Fibroblast of lung (primary cell): ENCODE data around the gene XPO6. TPM values are rescaled to one million over a fixed set of nuclear protein-coding genes. Genes with fewer than 3 reads are reported as not detected.

Source experiments
- DNase-seq, 2 donors: peaks; one replicate each; pipeline versions ENCODE4 v3.0.0 to v3.0.0-alpha.2; 2010; ENCODE audit warnings: low read depth in 2 of 2
- H2AFZ ChIP-seq: 2 replicates; pipeline ENCODE4 v1.5.1; 2012; ENCODE audit warnings: low read length, control low read depth, inconsistent platforms
- H3K27ac ChIP-seq: 2 replicates; pipeline ENCODE4 v1.5.1; 2011; ENCODE audit warnings: low read length, control low read depth; ENCODE audit not compliant: insufficient read depth
- H3K27me3 ChIP-seq: 2 replicates; pipeline ENCODE4 v1.5.1; 2011; ENCODE audit warnings: mild to moderate bottlenecking, low read length; ENCODE audit not compliant: control insufficient read depth, insufficient read depth
- H3K36me3 ChIP-seq: 2 replicates; pipeline ENCODE4 v1.5.1; 2011; ENCODE audit warnings: low read length; ENCODE audit not compliant: control insufficient read depth, insufficient read depth
- H3K4me1 ChIP-seq: 2 replicates; pipeline ENCODE4 v1.5.1; 2011; ENCODE audit warnings: low read length; ENCODE audit not compliant: control insufficient read depth, insufficient read depth; ENCODE audit errors: extremely low read depth
- H3K4me2 ChIP-seq: 2 replicates; pipeline ENCODE4 v1.5.1; 2011; ENCODE audit warnings: low read length, control low read depth; ENCODE audit not compliant: insufficient read depth; ENCODE audit errors: extremely low read depth
- H3K4me3 ChIP-seq, 4 experiments: fragments of 200-600 bp in 1 of 4; sonication (generic) in 1 of 4; replicated peaks in 1 of 4; 2 replicates each; pipeline ENCODE4 v1.5.1; 2011 to 2016; ENCODE audit warnings: low read length in 4 of 4, low read depth in 3 of 4, mild to moderate bottlenecking in 3 of 4, control low read depth in 2 of 4, inconsistent platforms in 1 of 4, mixed read lengths in 1 of 4; ENCODE audit not compliant: insufficient read depth in 1 of 4; ENCODE audit errors: control extremely low read depth in 1 of 4
- H3K79me2 ChIP-seq: 2 replicates; pipeline ENCODE4 v1.5.1; 2012; ENCODE audit warnings: mild to moderate bottlenecking, low read length, inconsistent platforms; ENCODE audit not compliant: control insufficient read depth, insufficient read depth
- H3K9ac ChIP-seq: 2 replicates; pipeline ENCODE4 v1.5.1; 2011; ENCODE audit warnings: mild to moderate bottlenecking, low read length, control low read depth; ENCODE audit not compliant: insufficient read depth
- H3K9me3 ChIP-seq: 2 replicates; pipeline ENCODE4 v1.5.1; 2012; ENCODE audit warnings: low read depth, low read length; ENCODE audit not compliant: control insufficient read depth, insufficient read depth
- H4K20me1 ChIP-seq: 2 replicates; pipeline ENCODE4 v1.5.1; 2011; ENCODE audit warnings: low read length; ENCODE audit not compliant: control insufficient read depth, insufficient read depth; ENCODE audit errors: extremely low read depth
- EZH2 ChIP-seq: IDR thresholded peaks from 2 replicates; pipeline ENCODE4 v1.5.1; 2012; ENCODE audit warnings: low read length, control low read depth, mild to moderate bottlenecking; ENCODE audit errors: missing control alignments
- polyA plus RNA-seq, 2 donors: library from polyadenylated mRNA; depleted of rRNA in 1 of 2; stranded (reverse) in 1 of 2; unstranded in 1 of 2; fragments of >200 nt; gene quantifications; 2 replicates each; pipeline ENCODE4 v1.2.1, GENCODE V29; 2011 to 2012; ENCODE audit warnings: missing spikeins in 1 of 2
- total RNA-seq: library from RNA; depleted of rRNA; stranded (reverse); fragments of >200 nt; gene quantifications from 2 replicates; pipeline ENCODE4 v1.2.1, GENCODE V29; 2014
- TF ChIP-seq, protein P1 (sequence below), 2 donors: IDR thresholded peaks in 1 of 2; conservative IDR thresholded peaks in 1 of 2; 1 replicate in 1 of 2; 2 replicates in 1 of 2; pipeline ENCODE4 v1.5.1; 2011 to 2012; ENCODE audit warnings: low read length in 2 of 2, control low read depth in 1 of 2, inconsistent platforms in 1 of 2, low read depth in 1 of 2, mild to moderate bottlenecking in 1 of 2

XPO6 gene
- total and polyA plus RNA-seq, 2 donors (not counting 1 experiment from before 2014, with no cell fraction given), result 134 to 185 TPM

- H3K4me3 ChIP-seq, result no peak overlapping the region
- no peak for DNase-seq
- H4K20me1 ChIP-seq, result no peaks in the 10 kb centered on the region
- no peaks in the 10 kb centered on the region for H3K4me1 ChIP-seq
- H3K4me2 ChIP-seq, result no peak overlapping the region
- H3K9me3 ChIP-seq, result no peaks in the 10 kb centered on the region
- no peak for TF ChIP-seq EZH2
- TF ChIP-seq, protein P1, sequence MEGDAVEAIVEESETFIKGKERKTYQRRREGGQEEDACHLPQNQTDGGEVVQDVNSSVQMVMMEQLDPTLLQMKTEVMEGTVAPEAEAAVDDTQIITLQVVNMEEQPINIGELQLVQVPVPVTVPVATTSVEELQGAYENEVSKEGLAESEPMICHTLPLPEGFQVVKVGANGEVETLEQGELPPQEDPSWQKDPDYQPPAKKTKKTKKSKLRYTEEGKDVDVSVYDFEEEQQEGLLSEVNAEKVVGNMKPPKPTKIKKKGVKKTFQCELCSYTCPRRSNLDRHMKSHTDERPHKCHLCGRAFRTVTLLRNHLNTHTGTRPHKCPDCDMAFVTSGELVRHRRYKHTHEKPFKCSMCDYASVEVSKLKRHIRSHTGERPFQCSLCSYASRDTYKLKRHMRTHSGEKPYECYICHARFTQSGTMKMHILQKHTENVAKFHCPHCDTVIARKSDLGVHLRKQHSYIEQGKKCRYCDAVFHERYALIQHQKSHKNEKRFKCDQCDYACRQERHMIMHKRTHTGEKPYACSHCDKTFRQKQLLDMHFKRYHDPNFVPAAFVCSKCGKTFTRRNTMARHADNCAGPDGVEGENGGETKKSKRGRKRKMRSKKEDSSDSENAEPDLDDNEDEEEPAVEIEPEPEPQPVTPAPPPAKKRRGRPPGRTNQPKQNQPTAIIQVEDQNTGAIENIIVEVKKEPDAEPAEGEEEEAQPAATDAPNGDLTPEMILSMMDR (conservative IDR thresholded peaks at IDR 0.05 in 1 of 2, IDR thresholded peaks at IDR 0.05 in 1 of 2; ENCODE audit: low read depth in 1 of 2, low read length in 2 of 2), result no peak
- H3K9ac ChIP-seq, result no peak overlapping the region
- no peak overlapping the region for H3K27ac ChIP-seq
- H2AFZ ChIP-seq, result no peak overlapping the region
- H3K79me2 ChIP-seq, result no peaks in the 10 kb centered on the region
- H3K36me3 ChIP-seq, result no peaks in the 10 kb centered on the region
- no peaks in the 10 kb centered on the region for H3K27me3 ChIP-seq
These were observed 133.5 kb downstream of the XPO6 start for GRCh38 chr16:28078261-28078660.

DNA sequence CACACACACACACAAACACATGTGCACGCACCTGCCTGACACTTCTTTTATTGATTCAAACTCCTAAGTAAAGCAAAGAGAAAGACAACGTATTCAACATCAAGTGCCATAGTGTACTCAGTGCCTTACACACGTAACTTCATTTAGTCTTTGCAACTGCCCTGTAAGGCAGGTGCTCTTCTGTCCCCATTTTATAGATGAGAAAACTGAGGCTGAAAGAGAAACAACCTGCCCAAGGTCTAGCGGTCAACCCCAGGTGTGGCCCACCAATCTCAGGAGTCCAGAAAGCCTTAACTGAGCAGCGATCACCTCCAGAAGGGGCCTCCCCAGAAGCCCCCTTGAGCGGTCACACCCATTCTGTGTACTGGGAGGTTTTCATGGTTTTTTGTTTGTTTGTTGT is 137.9 kb downstream of the XPO6 start:
- Histone ChIP-seq H3K4me1 (no peaks in the 10 kb centered on the region), H2AFZ (no peak overlapping the region)
- TF ChIP-seq EZH2, result no peak
- TF ChIP-seq, protein P1 (conservative IDR thresholded peaks at IDR 0.05 in 1 of 2, IDR thresholded peaks at IDR 0.05 in 1 of 2; ENCODE audit: low read depth in 1 of 2, low read length in 2 of 2), result no peak

DNA sequence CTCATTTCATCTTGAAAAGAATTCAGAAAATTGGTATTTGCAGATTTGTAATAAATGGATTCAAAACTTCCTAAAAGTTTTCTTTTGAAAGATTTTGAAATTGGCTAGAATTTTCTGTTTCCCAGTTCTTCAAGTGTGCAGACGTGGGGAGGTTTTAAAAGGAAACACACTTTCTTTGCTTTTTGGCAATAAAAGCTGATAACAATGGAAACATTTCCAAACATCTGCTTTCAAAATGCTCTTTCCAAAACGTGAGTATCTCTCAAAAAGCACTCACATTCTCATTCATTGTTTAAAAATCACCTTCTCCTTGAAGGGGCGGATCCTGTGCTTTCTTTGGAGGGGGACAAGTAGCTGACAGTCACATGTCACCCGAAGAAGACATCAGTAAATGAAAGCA is 139.7 kb downstream of the XPO6 start:
- H3K36me3 ChIP-seq, result no peaks in the 10 kb centered on the region
- no peak overlapping the region for H3K9ac ChIP-seq
- H3K4me3 ChIP-seq, result no peak overlapping the region
- no peak overlapping the region for H3K27ac ChIP-seq
- H3K79me2 ChIP-seq, result no peaks in the 10 kb centered on the region
- TF ChIP-seq EZH2, result no peak
- TF ChIP-seq, protein P1 (conservative IDR thresholded peaks at IDR 0.05 in 1 of 2, IDR thresholded peaks at IDR 0.05 in 1 of 2; ENCODE audit: low read depth in 1 of 2, low read length in 2 of 2), result no peak
- DNase-seq, result no peak
- no peaks in the 10 kb centered on the region for H4K20me1 ChIP-seq
- no peak overlapping the region for H3K4me2 ChIP-seq
- peaks cover 3% of the 10 kb centered on the region for H3K4me1 ChIP-seq
- no peaks in the 10 kb centered on the region for H3K9me3 ChIP-seq
- H2AFZ ChIP-seq, result no peak overlapping the region
- H3K27me3 ChIP-seq, result peaks cover 4% of the 10 kb centered on the region

More for the DNA sequence above, 137.9 kb downstream of the XPO6 start:
- Histone ChIP-seq H4K20me1 (no peaks in the 10 kb centered on the region), H3K4me3 (no peak overlapping the region), H3K27me3 (peaks cover 4% of the 10 kb centered on the region), H3K27ac (no peak overlapping the region), H3K9me3 (no peaks in the 10 kb centered on the region), H3K36me3 (no peaks in the 10 kb centered on the region), H3K9ac (no peak overlapping the region), H3K4me2 (no peak overlapping the region), H3K79me2 (no peaks in the 10 kb centered on the region)
- DNase-seq, result no peak
